ENCODE results near the gene GPR156.

The GPR156 gene

GRCh38 chr3:120155108-120155507 lies 129.9 kb downstream of the GPR156 start:
- TF ChIP-seq EZH2phosphoT487 (conservative IDR thresholded peaks at IDR 0.05; ENCODE audit: low read length): no peak
- TF ChIP-seq, protein P1, sequence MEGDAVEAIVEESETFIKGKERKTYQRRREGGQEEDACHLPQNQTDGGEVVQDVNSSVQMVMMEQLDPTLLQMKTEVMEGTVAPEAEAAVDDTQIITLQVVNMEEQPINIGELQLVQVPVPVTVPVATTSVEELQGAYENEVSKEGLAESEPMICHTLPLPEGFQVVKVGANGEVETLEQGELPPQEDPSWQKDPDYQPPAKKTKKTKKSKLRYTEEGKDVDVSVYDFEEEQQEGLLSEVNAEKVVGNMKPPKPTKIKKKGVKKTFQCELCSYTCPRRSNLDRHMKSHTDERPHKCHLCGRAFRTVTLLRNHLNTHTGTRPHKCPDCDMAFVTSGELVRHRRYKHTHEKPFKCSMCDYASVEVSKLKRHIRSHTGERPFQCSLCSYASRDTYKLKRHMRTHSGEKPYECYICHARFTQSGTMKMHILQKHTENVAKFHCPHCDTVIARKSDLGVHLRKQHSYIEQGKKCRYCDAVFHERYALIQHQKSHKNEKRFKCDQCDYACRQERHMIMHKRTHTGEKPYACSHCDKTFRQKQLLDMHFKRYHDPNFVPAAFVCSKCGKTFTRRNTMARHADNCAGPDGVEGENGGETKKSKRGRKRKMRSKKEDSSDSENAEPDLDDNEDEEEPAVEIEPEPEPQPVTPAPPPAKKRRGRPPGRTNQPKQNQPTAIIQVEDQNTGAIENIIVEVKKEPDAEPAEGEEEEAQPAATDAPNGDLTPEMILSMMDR (IDR thresholded peaks at IDR 0.05; ENCODE audit: insufficient read depth, low read length, poor library complexity, severe bottlenecking): no peak
- peaks cover 15% of the 10 kb centered on the region; the same call in 1 of the 2 replicates for H3K9me3 ChIP-seq (ENCODE audit: insufficient read depth, low read length)

GRCh38 chr3:120153294-120153693 lies 131.7 kb downstream of the GPR156 start:
- Histone ChIP-seq H2AFZ (ENCODE audit: low read depth, low read length, severe bottlenecking) (no peak overlapping the region), H3K9me3 (ENCODE audit: insufficient read depth, low read length) (peaks cover 15% of the 10 kb centered on the region; the same call in 1 of the 2 replicates), H3K9me2 (replicated peaks; ENCODE audit: insufficient read depth, low read length) (no peaks in the 10 kb centered on the region), H3K4me3 (ENCODE audit: insufficient read depth, low read length, poor library complexity, severe bottlenecking) (no peak overlapping the region), H3K79me2 (ENCODE audit: insufficient read depth, low read length) (no peaks in the 10 kb centered on the region), H3F3A (ENCODE audit: insufficient read depth) (no peaks in the 10 kb centered on the region), H3K27me3 (ENCODE audit: low read length) (no peaks in the 10 kb centered on the region), H3K36me3 (ENCODE audit: low read length) (no peaks in the 10 kb centered on the region), H3K9ac (ENCODE audit: low read length) (no peak overlapping the region), H3K27ac (ENCODE audit: low read depth, low read length) (no peak overlapping the region), H3K4me2 (ENCODE audit: low read depth, low read length, poor library complexity, severe bottlenecking) (no peak overlapping the region), H4K20me1 (ENCODE audit: low read depth, low read length) (no peaks in the 10 kb centered on the region)
- TF ChIP-seq, protein P1 (IDR thresholded peaks at IDR 0.05; ENCODE audit: insufficient read depth, low read length, poor library complexity, severe bottlenecking): no peak
- TF ChIP-seq EZH2phosphoT487 (conservative IDR thresholded peaks at IDR 0.05; ENCODE audit: low read length): no peak

More at GRCh38 chr3:120155108-120155507, 129.9 kb downstream of the GPR156 start:
- Histone ChIP-seq H3K4me2 (ENCODE audit: low read depth, low read length, poor library complexity, severe bottlenecking) (no peak overlapping the region), H3K36me3 (ENCODE audit: low read length) (no peaks in the 10 kb centered on the region), H3K27ac (ENCODE audit: low read depth, low read length) (no peak overlapping the region), H3K9me2 (replicated peaks; ENCODE audit: insufficient read depth, low read length) (no peaks in the 10 kb centered on the region), H4K20me1 (ENCODE audit: low read depth, low read length) (no peaks in the 10 kb centered on the region), H3K79me2 (ENCODE audit: insufficient read depth, low read length) (no peaks in the 10 kb centered on the region), H3K9ac (ENCODE audit: low read length) (no peak overlapping the region), H3F3A (ENCODE audit: insufficient read depth) (no peaks in the 10 kb centered on the region), H3K4me3 (ENCODE audit: insufficient read depth, low read length, poor library complexity, severe bottlenecking) (no peak overlapping the region), H3K27me3 (ENCODE audit: low read length) (no peaks in the 10 kb centered on the region), H2AFZ (ENCODE audit: low read depth, low read length, severe bottlenecking) (no peak overlapping the region)

DNA sequence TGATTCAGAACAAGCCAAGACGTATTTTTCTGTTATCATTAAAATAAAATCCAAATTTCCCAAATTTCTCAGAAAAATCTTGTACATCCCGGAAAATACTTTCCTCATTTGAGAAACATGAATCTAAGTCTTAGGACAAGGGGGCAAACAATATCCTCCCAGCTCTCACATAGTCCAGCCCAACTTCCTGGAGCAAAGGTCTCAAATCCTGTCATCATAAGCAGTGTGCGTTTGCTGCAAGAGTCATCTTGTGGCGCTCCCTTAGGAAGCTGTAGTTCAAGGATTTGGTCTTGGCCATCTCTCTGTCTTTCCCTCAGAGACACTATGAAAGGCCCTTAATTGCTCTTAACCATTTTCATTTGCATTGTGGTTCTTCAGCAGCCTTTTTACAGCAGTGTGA lies 133.2 kb downstream of the GPR156 start:
- TF ChIP-seq, protein P1 (IDR thresholded peaks at IDR 0.05; ENCODE audit: insufficient read depth, low read length, poor library complexity, severe bottlenecking): no peak
- no peak for TF ChIP-seq EZH2phosphoT487 (conservative IDR thresholded peaks at IDR 0.05; ENCODE audit: low read length)
- Histone ChIP-seq H3K27me3 (ENCODE audit: low read length) (no peaks in the 10 kb centered on the region), H3K27ac (ENCODE audit: low read depth, low read length) (no peak overlapping the region), H3K79me2 (ENCODE audit: insufficient read depth, low read length) (no peaks in the 10 kb centered on the region), H3K9me3 (ENCODE audit: insufficient read depth, low read length) (peaks cover 15% of the 10 kb centered on the region; the same call in 1 of the 2 replicates), H3K36me3 (ENCODE audit: low read length) (no peaks in the 10 kb centered on the region), H3K4me2 (ENCODE audit: low read depth, low read length, poor library complexity, severe bottlenecking) (no peak overlapping the region), H2AFZ (ENCODE audit: low read depth, low read length, severe bottlenecking) (no peak overlapping the region), H3K9ac (ENCODE audit: low read length) (no peak overlapping the region), H3F3A (ENCODE audit: insufficient read depth) (no peaks in the 10 kb centered on the region), H3K4me3 (ENCODE audit: insufficient read depth, low read length, poor library complexity, severe bottlenecking) (no peak overlapping the region), H3K9me2 (replicated peaks; ENCODE audit: insufficient read depth, low read length) (no peaks in the 10 kb centered on the region), H4K20me1 (ENCODE audit: low read depth, low read length) (no peaks in the 10 kb centered on the region)
